Panc1 (cell line): ENCODE results near the gene RABGGTA. TPM values are rescaled to one million over a fixed set of nuclear protein-coding genes. Genes with fewer than 3 reads are reported as not detected.
"Not testable (repeated sequence)": the region's sequence is repeated elsewhere in the genome, so short reads cannot be mapped to it uniquely, and the experiment has no call there.

ENCODE experiments used
- ATAC-seq: fragments of 200-7000 bp; cut with Tn5 transposase; 2 replicates; pipeline ENCODE4 v1.9.1; 2020; ENCODE audit warnings: mild to moderate bottlenecking, moderate library complexity
- BruUV-seq: library from RNA; stranded (reverse); fragments of 400-500 nt; replicated peaks from 2 replicates; lab custom pipeline; 2021; lab: Mats Ljungman, UMichigan
- CTCF ChIA-PET: fragments of 300-600 bp; sonication (Branson Sonifier 250); formaldehyde crosslinking; loops from one replicate; lab custom pipeline; 2022; ENCODE audit warnings: antibody characterized with exemption; lab: Charles Lee
- POLR2A ChIA-PET: fragments of 300-600 bp; sonication (Branson Sonifier 250); formaldehyde crosslinking; loops from one replicate; lab custom pipeline; 2022; ENCODE audit warnings: antibody characterized with exemption; lab: Charles Lee
- DNase-seq: peaks from one replicate; pipeline ENCODE4 v3.0.0-alpha.2; 2010; ENCODE audit warnings: low read depth, low spot score
- H3K27ac ChIP-seq: 2 replicates; pipeline ENCODE4 v1.5.1; 2011; ENCODE audit warnings: mild to moderate bottlenecking, low read length, inconsistent platforms
- H3K27me3 ChIP-seq: fragments of 200-500 bp; sonication (Bioruptor generic); 2 replicates; pipeline ENCODE4 v1.6.0; 2014; ENCODE audit warnings: low read length, inconsistent platforms; ENCODE audit not compliant: control insufficient read depth, insufficient read depth
- H3K36me3 ChIP-seq: fragments of 200-500 bp; sonication (Bioruptor generic); 2 replicates; pipeline ENCODE4 v1.5.1; 2014; ENCODE audit warnings: inconsistent platforms, mild to moderate bottlenecking, low read length, moderate library complexity; ENCODE audit not compliant: control insufficient read depth, insufficient read depth
- H3K4me1 ChIP-seq: 2 replicates; pipeline ENCODE4 v1.5.1; 2011; ENCODE audit warnings: inconsistent platforms, mild to moderate bottlenecking, low read length, moderate library complexity; ENCODE audit not compliant: control insufficient read depth, insufficient read depth
- H3K4me3 ChIP-seq, 2 experiments: 2 replicates each; pipeline ENCODE4 v1.5.1; 2011 to 2012; ENCODE audit warnings: low read depth in 2 of 2, low read length in 2 of 2, mild to moderate bottlenecking in 2 of 2, inconsistent platforms in 1 of 2, moderate library complexity in 1 of 2
- H3K9me3 ChIP-seq: fragments of 200-500 bp; sonication (Bioruptor generic); 2 replicates; pipeline ENCODE4 v1.5.1; 2014; ENCODE audit warnings: low read depth, mild to moderate bottlenecking, inconsistent platforms, low read length, moderate library complexity; ENCODE audit not compliant: control insufficient read depth, insufficient read depth
- CTCF ChIP-seq: fragments of 450-650 bp; IDR thresholded peaks from 2 replicates; pipeline ENCODE4 v1.5.1; 2017; ENCODE audit warnings: mild to moderate bottlenecking
- POLR2AphosphoS5 ChIP-seq: IDR thresholded peaks from 2 replicates; pipeline ENCODE4 v1.6.1; 2012; ENCODE audit warnings: mild to moderate bottlenecking, low read depth, low read length, moderate library complexity
- SIN3A ChIP-seq: IDR thresholded peaks from 2 replicates; pipeline ENCODE4 v1.6.1; 2012; ENCODE audit warnings: low read depth, mild to moderate bottlenecking, low read length, moderate library complexity, borderline replicate concordance; ENCODE audit not compliant: insufficient read depth
- TCF7L2 ChIP-seq: IDR thresholded peaks from 2 replicates; pipeline ENCODE4 v1.6.1; 2011; ENCODE audit warnings: mild to moderate bottlenecking, low read depth, low read length, inconsistent platforms
- in situ Hi-C: cut with HindIII; loops from 2 replicates; pipeline ENCODE4 v1.10.0; 2016; ENCODE audit warnings: low sequenced_read_pairs, low pct_unique_long_range_greater_than_20kb
- intact Hi-C: fragments of 100-400 bp; cut with micrococcal nuclease; formaldehyde crosslinking; loops from one replicate; pipeline ENCODE4 v1.10.0; 2022; ENCODE audit not compliant: unreplicated experiment
- total RNA-seq: library from RNA; stranded (reverse); gene quantifications from one replicate; pipeline ENCODE4 v1.2.1, GENCODE V29; 2021; ENCODE audit not compliant: unreplicated experiment
- TF ChIP-seq, protein P1 (sequence below), 2 experiments: IDR thresholded peaks; 2 replicates each; pipeline ENCODE4 v1.6.1; 2011 to 2012; ENCODE audit warnings: low read depth in 2 of 2, control low read depth in 1 of 2, low read length in 1 of 2, mild to moderate bottlenecking in 1 of 2, moderate library complexity in 1 of 2; ENCODE audit not compliant: insufficient read depth in 1 of 2

RABGGTA gene
- total RNA-seq, 1 experiment from 2014 or later = 30.9 TPM

DNA sequence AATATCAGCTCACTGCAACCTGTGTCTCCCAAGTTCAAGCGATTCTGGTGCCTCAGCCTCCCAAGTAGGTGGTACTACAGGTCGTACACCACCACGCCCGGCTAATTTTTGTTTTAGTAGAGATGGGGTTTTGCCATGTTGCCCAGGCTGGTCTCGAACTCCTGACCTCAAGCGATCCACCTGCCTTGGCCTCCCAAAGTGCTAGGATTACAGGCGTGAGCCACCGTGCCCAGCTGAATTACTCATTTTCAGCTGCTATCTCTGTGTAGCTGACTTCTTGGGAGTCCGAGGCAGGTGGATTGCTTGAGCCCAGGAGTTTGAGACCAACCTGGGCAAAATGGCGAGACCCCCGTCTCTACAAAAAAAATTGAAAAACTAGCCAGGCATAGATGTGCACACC, 26.0 kb downstream of the RABGGTA start:
- H3K27me3 ChIP-seq, H3K9me3 ChIP-seq, BruUV-seq, ATAC-seq, in situ Hi-C loops, CTCF ChIA-PET, DNase-seq, intact Hi-C loops, H3K27ac ChIP-seq, H3K4me3 ChIP-seq, H3K4me1 ChIP-seq, H3K36me3 ChIP-seq: not testable (repeated sequence)
- POLR2A ChIA-PET = interaction anchor here (0.7 kb wide), 1 partner anchor 10 kb away, joined by 3 read pairs; no protein-coding TSS in a partner anchor

- Histone ChIP-seq H3K4me3 (peak overlapping the region; percentile 77 to 91), H3K27ac (peak overlapping the region; percentile 93), H3K4me1 (peaks cover 12% of the 10 kb centered on the region), H3K9me3 (no peaks in the 10 kb centered on the region), H3K27me3 (no peaks in the 10 kb centered on the region), H3K36me3 (peaks cover 6% of the 10 kb centered on the region; the same call in 1 of the 2 replicates)
- ChIA-PET CTCF (interaction anchor here (0.7 to 2.4 kb wide), 3 partner anchors 54 to 194 kb away, joined by 6 to 10 read pairs (median 8); partner anchors contain the start of genes DHRS1 and NOP9), POLR2A (interaction anchor here (2.0 kb wide), 1 partner anchor 54 kb away, joined by 6 read pairs; no protein-coding TSS in a partner anchor)
- intact Hi-C loops = loop anchor here (1.0 kb wide), 1 partner anchor 54 kb away; no protein-coding TSS in a partner anchor
- no peak for ATAC-seq
- TF ChIP-seq, protein P1, sequence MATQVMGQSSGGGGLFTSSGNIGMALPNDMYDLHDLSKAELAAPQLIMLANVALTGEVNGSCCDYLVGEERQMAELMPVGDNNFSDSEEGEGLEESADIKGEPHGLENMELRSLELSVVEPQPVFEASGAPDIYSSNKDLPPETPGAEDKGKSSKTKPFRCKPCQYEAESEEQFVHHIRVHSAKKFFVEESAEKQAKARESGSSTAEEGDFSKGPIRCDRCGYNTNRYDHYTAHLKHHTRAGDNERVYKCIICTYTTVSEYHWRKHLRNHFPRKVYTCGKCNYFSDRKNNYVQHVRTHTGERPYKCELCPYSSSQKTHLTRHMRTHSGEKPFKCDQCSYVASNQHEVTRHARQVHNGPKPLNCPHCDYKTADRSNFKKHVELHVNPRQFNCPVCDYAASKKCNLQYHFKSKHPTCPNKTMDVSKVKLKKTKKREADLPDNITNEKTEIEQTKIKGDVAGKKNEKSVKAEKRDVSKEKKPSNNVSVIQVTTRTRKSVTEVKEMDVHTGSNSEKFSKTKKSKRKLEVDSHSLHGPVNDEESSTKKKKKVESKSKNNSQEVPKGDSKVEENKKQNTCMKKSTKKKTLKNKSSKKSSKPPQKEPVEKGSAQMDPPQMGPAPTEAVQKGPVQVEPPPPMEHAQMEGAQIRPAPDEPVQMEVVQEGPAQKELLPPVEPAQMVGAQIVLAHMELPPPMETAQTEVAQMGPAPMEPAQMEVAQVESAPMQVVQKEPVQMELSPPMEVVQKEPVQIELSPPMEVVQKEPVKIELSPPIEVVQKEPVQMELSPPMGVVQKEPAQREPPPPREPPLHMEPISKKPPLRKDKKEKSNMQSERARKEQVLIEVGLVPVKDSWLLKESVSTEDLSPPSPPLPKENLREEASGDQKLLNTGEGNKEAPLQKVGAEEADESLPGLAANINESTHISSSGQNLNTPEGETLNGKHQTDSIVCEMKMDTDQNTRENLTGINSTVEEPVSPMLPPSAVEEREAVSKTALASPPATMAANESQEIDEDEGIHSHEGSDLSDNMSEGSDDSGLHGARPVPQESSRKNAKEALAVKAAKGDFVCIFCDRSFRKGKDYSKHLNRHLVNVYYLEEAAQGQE (IDR thresholded peaks at IDR 0.05; ENCODE audit: insufficient read depth in 1 of 2, low read depth in 2 of 2, low read length in 1 of 2) = no peak
- no peak for TF ChIP-seq CTCF
- no peak for TF ChIP-seq POLR2AphosphoS5
- TF ChIP-seq TCF7L2 = no peak
- TF ChIP-seq SIN3A = no peak
- DNase-seq = no peak
- BruUV-seq = no TSS peak
- in situ Hi-C loops = no loop called here
These were observed 28.0 kb downstream of the RABGGTA start for GRCh38 chr14:24243336-24243836.
